Activated naive CD4-positive, alpha-beta T cell treated with anti-CD3 and anti-CD28 coated beads, Interleukin-2, amount 50 U/mL, for 24 hours (primary cell): ENCODE results near the gene DPYSL4.

ENCODE experiments used
- H3K27ac Mint-ChIP-seq: one replicate; pipeline ENCODE4 v1.8.0; 2021; ENCODE audit warnings: mild to moderate bottlenecking, mixed read lengths
- H3K27me3 Mint-ChIP-seq: one replicate; pipeline ENCODE4 v1.8.0; 2021; ENCODE audit warnings: mixed read lengths
- H3K36me3 Mint-ChIP-seq: one replicate; pipeline ENCODE4 v1.8.0; 2021; ENCODE audit warnings: mixed read lengths
- H3K4me1 Mint-ChIP-seq: one replicate; pipeline ENCODE4 v1.8.0; 2021; ENCODE audit warnings: mixed read lengths
- H3K4me3 Mint-ChIP-seq: one replicate; pipeline ENCODE4 v1.8.0; 2021; ENCODE audit warnings: mild to moderate bottlenecking, mixed read lengths
- H3K9me3 Mint-ChIP-seq: one replicate; pipeline ENCODE4 v1.8.0; 2021; ENCODE audit warnings: mixed read lengths

DPYSL4 gene

DNA sequence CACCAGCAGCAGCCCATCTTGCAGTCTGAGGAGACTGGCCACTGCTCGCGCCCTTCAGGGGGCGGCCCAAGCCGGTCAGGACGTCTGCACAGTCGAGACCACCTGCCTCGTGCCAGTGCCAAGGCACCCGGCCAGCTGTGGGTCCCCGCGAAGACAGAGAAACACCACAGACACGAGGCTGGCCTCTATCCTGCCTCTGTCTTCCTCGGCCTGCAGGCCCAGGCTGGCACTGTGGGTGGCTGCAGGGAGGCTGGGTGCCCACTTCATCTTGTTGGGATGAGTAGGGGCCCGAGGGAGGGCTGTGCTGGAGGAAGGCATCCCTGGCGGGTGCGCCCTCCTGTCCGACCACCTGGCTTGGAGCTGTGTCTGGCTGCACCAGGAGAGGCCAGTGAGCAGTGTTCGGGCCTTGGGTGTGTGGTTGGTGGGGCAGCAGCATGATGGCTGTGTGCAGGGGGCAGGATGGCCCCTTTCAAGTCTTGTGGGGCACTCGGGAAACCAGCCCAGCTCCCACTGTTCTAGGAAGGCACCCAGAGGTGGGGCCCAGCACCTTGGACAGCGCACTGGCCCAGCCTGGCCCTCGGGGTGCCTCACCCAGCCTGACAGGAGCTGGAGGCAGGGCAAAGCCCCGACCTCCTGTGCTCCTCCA lies 7.3 kb downstream of the DPYSL4 start:
- Mint-ChIP-seq H3K27me3 (peaks cover 8% of the 10 kb centered on the region), H3K4me1 (peaks cover 3% of the 10 kb centered on the region), H3K4me3 (no peak overlapping the region), H3K9me3 (no peaks in the 10 kb centered on the region), H3K27ac (no peak overlapping the region), H3K36me3 (peaks cover 3% of the 10 kb centered on the region)

GRCh38 chr10:132194726-132195125 lies 8.0 kb downstream of the DPYSL4 start:
- peaks cover 3% of the 10 kb centered on the region for H3K27me3 Mint-ChIP-seq
- no peaks in the 10 kb centered on the region for H3K36me3 Mint-ChIP-seq
- H3K4me3 Mint-ChIP-seq: no peak overlapping the region
- H3K4me1 Mint-ChIP-seq: no peaks in the 10 kb centered on the region
- H3K27ac Mint-ChIP-seq: no peak overlapping the region
- no peaks in the 10 kb centered on the region for H3K9me3 Mint-ChIP-seq

DNA sequence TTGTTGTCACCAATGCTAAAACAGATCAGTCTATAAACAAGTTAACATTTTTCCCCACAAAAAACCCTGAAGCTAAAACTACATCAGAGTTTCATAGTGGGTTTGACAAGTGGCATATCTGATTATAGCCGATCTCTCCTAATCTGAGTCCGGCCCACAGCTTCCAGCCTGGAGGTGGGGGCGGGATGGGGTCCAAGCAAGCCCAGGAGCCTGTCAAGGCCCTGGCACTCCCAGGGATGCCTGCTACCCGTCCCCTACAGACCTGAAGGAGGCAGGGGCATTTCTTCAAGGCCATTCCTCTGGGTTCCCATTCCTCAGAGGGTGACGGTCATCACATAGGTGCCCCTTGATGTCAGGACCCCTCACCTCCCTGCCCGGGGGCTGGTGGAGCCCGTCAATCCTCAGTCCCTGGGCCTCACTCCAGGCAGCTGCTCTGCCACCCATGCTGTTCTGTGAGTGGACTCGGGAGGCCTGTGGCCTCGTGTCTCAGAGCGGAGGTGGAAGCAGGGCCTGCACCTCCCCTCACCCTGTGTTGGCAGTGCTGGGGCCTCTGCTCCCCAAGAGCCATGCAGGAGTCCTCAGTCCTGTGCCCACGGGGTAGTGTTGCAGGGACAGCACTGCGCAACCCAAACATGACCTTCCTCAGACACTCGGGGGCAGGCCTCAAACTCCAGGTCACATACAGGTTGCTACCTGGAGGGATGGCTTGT lies 8.8 kb downstream of the DPYSL4 start:
- H3K36me3 Mint-ChIP-seq: no peaks in the 10 kb centered on the region

DNA sequence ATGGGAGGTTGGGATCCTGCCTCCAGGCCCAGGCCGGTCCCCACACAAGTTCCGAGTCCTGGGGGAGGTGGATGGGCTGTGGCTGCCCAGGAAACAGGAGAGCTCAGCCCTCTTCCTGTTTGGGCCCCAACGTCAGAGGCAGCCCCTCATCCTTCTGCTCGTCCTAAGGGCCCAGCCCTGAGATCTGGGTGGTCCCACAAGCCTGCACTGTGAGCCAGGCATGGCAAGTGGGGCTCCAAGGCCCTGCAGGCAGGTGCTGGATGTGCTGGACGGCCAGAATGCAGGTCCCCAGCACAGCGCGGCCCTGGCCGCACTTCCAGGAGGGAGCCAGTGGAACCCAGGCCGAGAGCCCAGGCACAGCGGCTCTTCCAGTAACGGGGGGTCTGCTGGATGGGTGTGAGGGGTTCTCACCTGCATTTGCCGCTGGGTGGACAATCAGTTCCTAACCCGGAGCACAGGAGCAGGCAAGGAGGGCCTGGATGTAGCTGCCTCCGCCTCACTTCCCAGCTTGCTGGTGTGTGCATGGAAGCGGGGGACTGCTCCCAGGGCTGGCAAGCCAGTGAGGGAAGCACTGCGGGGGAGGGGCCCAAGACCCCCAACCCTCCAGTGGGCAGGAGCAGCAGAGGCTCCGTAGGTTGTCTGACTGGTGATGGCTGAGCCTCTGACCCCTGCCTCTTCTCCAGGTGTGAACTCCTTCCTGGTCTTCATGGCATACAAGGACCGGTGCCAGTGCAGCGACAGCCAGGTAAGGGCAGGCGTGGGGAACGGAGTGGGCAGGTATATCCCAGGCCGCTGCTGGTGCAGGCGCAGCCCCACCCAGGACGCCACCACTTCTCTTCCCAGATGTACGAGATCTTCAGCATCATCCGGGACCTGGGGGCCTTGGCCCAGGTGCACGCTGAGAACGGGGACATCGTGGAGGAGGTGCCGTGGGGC lies 9.7 kb downstream of the DPYSL4 start:
- H3K4me1 Mint-ChIP-seq: no peaks in the 10 kb centered on the region

More for the DNA sequence above, 8.8 kb downstream of the DPYSL4 start:
- H3K4me3 Mint-ChIP-seq: no peak overlapping the region
- no peaks in the 10 kb centered on the region for H3K9me3 Mint-ChIP-seq
- no peaks in the 10 kb centered on the region for H3K27me3 Mint-ChIP-seq
- no peak overlapping the region for H3K27ac Mint-ChIP-seq
- H3K4me1 Mint-ChIP-seq: no peaks in the 10 kb centered on the region

DNA sequence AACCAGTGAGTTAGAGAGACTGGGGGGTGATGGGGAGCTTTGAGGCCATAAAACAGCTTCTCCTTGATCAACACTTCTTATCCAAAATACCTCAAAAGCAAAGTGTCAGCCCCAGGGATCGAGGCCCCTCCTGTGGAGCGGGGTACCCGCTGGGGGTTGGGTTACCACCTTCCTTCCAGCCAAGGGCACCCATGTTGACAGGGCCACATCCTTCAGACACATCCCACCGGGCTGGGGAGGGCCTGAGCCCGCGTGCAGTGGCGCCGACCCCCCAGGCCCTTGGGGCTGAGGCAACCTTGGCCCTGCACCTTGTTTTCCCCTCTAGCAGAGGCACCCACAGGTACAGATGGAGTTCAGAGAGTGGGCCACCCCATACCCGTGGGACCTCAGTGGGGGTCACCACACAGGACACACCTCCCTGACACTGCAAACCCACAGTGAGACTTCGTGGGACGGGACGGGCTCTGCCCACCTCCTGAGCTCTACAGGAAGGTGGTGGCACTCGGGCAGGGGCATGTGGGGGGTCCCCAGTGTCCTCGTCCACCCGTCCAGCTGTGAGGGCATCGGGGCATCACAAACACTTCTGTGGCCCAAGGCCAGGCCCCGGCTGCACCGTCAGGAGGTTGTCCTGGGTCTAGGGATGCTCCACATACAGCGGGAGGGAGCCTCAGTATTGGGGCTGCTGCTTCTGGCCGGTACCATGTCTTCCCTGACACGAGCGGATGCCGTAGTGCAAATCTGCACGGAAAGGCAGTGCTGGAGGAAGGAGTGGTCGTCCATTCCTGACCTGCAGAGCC lies 10.7 kb downstream of the DPYSL4 start:
- no peaks in the 10 kb centered on the region for H3K27me3 Mint-ChIP-seq
- no peaks in the 10 kb centered on the region for H3K9me3 Mint-ChIP-seq
- H3K36me3 Mint-ChIP-seq: no peaks in the 10 kb centered on the region
- no peak overlapping the region for H3K4me3 Mint-ChIP-seq
- H3K27ac Mint-ChIP-seq: no peak overlapping the region
- H3K4me1 Mint-ChIP-seq: no peaks in the 10 kb centered on the region

More for the DNA sequence above, 9.7 kb downstream of the DPYSL4 start:
- Mint-ChIP-seq H3K4me3 (no peak overlapping the region), H3K9me3 (no peaks in the 10 kb centered on the region), H3K27me3 (no peaks in the 10 kb centered on the region), H3K27ac (no peak overlapping the region), H3K36me3 (no peaks in the 10 kb centered on the region)

GRCh38 chr10:132198068-132198370 lies 11.3 kb downstream of the DPYSL4 start:
- Mint-ChIP-seq H3K4me3 (no peak overlapping the region), H3K27ac (no peak overlapping the region), H3K36me3 (no peaks in the 10 kb centered on the region), H3K27me3 (no peaks in the 10 kb centered on the region), H3K4me1 (no peaks in the 10 kb centered on the region), H3K9me3 (no peaks in the 10 kb centered on the region)

DNA sequence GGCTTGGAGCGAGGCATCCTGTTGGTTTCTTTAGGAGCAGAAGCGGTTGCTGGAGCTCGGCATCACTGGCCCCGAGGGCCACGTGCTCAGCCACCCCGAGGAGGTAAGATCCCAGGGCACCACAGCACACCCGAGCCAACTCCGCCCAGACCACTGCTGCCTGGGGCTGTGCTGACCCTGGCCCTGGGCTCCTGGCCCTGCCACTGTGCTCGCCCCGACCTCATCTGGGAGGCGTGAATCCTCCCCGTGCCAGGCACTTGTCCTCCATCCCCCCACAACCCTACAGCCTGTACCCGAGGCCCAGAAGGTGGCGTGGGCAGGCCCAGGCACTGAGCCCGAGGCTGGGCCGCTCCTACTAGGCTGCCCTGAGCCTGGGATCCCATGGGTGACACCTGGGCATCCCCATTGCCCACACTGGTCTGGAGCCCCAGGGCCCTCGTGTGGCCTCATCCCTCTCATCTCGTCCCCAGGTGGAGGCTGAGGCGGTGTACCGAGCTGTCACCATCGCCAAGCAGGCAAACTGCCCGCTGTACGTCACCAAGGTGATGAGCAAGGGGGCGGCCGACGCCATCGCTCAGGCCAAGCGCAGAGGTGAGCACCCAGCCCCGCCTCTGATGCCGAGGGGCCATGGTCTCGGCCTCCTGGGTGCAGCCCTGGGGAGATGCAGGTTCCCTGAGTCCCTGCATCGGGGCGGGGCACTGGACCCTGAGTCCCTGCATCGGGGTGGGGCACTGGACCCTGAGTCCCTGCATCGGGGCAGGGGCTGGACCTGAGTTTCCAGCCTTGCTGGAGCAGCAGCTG lies 11.8 kb downstream of the DPYSL4 start:
- Mint-ChIP-seq H3K9me3 (no peaks in the 10 kb centered on the region), H3K4me3 (no peak overlapping the region), H3K36me3 (no peaks in the 10 kb centered on the region), H3K27me3 (no peaks in the 10 kb centered on the region), H3K4me1 (no peaks in the 10 kb centered on the region), H3K27ac (no peak overlapping the region)

- Mint-ChIP-seq H3K9me3 (no peaks in the 10 kb centered on the region), H3K27ac (no peak overlapping the region), H3K36me3 (no peaks in the 10 kb centered on the region), H3K4me1 (no peaks in the 10 kb centered on the region), H3K27me3 (no peaks in the 10 kb centered on the region), H3K4me3 (no peak overlapping the region)
Observed at GRCh38 chr10:132199268-132199853, 12.6 kb downstream of the DPYSL4 start.

- H3K4me3 Mint-ChIP-seq: no peak overlapping the region
- no peak overlapping the region for H3K27ac Mint-ChIP-seq
- H3K9me3 Mint-ChIP-seq: no peaks in the 10 kb centered on the region
- no peaks in the 10 kb centered on the region for H3K27me3 Mint-ChIP-seq
- H3K36me3 Mint-ChIP-seq: no peaks in the 10 kb centered on the region
- H3K4me1 Mint-ChIP-seq: no peaks in the 10 kb centered on the region
Observed at GRCh38 chr10:132199854-132200311, 13.1 kb downstream of the DPYSL4 start.

GRCh38 chr10:132200344-132201110 lies 13.8 kb downstream of the DPYSL4 start:
- Mint-ChIP-seq H3K4me1 (no peaks in the 10 kb centered on the region), H3K9me3 (no peaks in the 10 kb centered on the region), H3K27ac (no peak overlapping the region), H3K36me3 (no peaks in the 10 kb centered on the region), H3K4me3 (no peak overlapping the region), H3K27me3 (no peaks in the 10 kb centered on the region)

GRCh38 chr10:132201111-132201969 lies 14.6 kb downstream of the DPYSL4 start:
- Mint-ChIP-seq H3K9me3 (no peaks in the 10 kb centered on the region), H3K27ac (no peak overlapping the region), H3K27me3 (no peaks in the 10 kb centered on the region), H3K36me3 (no peaks in the 10 kb centered on the region), H3K4me1 (no peaks in the 10 kb centered on the region), H3K4me3 (no peak overlapping the region)

- Mint-ChIP-seq H3K4me1 (no peaks in the 10 kb centered on the region), H3K4me3 (no peak overlapping the region), H3K36me3 (no peaks in the 10 kb centered on the region), H3K9me3 (no peaks in the 10 kb centered on the region), H3K27ac (no peak overlapping the region), H3K27me3 (no peaks in the 10 kb centered on the region)
Observed at GRCh38 chr10:132202070-132202970, 15.6 kb downstream of the DPYSL4 start.
